GM12891 (cell line): ENCODE results near the gene XAB2.

Experiments used
- DNase-seq: peaks from one replicate; pipeline ENCODE4 v3.0.0; 2011; ENCODE audit warnings: low spot score; ENCODE audit not compliant: insufficient read length
- FAIRE-seq: peaks from 2 replicates; lab custom pipeline; 2011; peaks lifted over from hg19 to GRCh38; lab: Jason Lieb, UNC
- PAX5 ChIP-seq: IDR thresholded peaks from 2 replicates; pipeline ENCODE4 v1.6.1; 2011; ENCODE audit warnings: low read length, moderate library complexity, mild to moderate bottlenecking; ENCODE audit not compliant: insufficient read depth, severe bottlenecking
- POLR2A ChIP-seq: IDR thresholded peaks from 2 replicates; pipeline ENCODE4 v1.6.1; 2011; ENCODE audit warnings: low read depth, low read length, control low read depth
- POLR2AphosphoS5 ChIP-seq: IDR thresholded peaks from 2 replicates; pipeline ENCODE4 v1.6.1; 2011; ENCODE audit warnings: low read depth, low read length, control low read depth
- POU2F2 ChIP-seq: IDR thresholded peaks from 2 replicates; pipeline ENCODE4 v1.6.1; 2011; ENCODE audit warnings: low read depth, mild to moderate bottlenecking, control low read depth, low read length, moderate library complexity
- SPI1 ChIP-seq: IDR thresholded peaks from 2 replicates; pipeline ENCODE4 v1.6.1; 2011; ENCODE audit warnings: low read depth, low read length, control low read depth
- TAF1 ChIP-seq: IDR thresholded peaks from 2 replicates; pipeline ENCODE4 v1.6.1; 2011; ENCODE audit warnings: low read depth, low read length, control low read depth

XAB2 gene

DNA sequence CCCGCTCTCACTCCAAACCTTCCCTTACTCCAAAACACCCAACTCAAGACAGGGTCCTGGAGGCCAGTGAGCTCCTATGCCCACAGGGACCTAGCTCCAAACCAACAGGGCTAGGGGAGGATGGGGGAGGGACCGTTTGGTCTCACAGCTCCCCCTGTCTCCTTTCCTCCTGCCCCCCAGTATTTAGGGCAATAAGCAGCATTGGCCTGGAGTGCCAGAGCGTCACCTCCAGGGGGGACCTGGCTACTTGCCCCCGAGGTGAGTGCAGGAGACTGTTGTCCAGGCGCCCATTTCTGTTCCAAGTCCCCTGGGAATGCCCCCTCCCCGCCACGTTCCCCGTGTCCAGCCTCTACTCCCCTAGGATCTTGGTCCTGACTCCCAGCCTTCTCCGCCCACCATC, 40.3 kb upstream of the XAB2 start:
- DNase-seq = no peak
- no peak for FAIRE-seq
- TF ChIP-seq POLR2A = no peak
- TF ChIP-seq TAF1 = no peak

DNA sequence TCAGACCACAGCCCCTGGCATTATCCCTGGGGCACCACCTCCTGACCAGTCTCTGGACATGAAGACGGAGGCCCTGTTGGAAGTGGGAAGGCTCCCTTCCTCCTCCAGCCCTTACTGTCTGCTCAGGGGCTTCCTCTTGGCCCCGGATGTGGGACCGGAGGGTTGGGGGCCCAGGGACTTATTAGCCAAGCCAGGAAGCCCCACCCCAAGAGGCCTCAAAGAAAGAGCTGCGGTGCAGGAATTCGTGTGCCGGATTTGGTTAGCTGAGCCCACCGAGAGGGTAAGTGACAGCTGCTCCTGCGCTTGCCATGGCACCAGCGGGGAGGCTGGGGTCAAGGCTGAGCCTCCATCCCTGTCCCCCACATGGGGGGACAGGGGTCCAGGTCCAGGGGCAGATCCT, 39.5 kb upstream of the XAB2 start, which contains the start of gene RETN:
Gene RETN, plus strand, starts transcription at position 208 of the 400 bp plus-strand sequence. CDS start 278 bp downstream, outside the sequence.
- FAIRE-seq = no peak
- no peak for DNase-seq

DNA sequence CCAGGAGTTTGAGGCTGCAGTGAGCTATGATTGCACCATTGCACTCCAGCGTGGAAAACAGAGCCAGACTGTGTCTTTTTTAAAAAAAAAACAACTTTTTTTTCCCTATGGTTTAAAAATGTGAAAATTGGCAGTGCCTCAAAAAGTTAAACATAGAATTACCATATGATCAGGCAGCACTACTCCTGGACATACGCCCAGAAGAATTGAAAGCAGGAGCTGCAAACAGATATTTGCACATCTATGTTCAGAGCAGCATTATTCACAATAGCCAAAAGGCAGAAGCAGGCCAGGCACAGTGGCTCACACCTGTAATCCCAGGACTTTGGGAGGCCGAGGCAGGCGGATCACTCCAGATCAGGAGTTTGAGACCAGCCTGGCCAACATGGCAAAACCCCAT, 35.7 kb upstream of the XAB2 start:
- FAIRE-seq (no peak), DNase-seq (no peak)
- TF ChIP-seq TAF1 = no peak
- TF ChIP-seq POLR2A = no peak
- TF ChIP-seq PAX5 = no peak
- TF ChIP-seq POU2F2 = no peak
- no peak for TF ChIP-seq POLR2AphosphoS5
- TF ChIP-seq SPI1 = no peak

More for the DNA sequence above, 39.5 kb upstream of the XAB2 start, which contains the start of gene RETN:
- TF ChIP-seq SPI1 = no peak
- no peak for TF ChIP-seq POU2F2
- no peak for TF ChIP-seq POLR2AphosphoS5
- no peak for TF ChIP-seq PAX5
- no peak for TF ChIP-seq TAF1
- TF ChIP-seq POLR2A = no peak

DNA sequence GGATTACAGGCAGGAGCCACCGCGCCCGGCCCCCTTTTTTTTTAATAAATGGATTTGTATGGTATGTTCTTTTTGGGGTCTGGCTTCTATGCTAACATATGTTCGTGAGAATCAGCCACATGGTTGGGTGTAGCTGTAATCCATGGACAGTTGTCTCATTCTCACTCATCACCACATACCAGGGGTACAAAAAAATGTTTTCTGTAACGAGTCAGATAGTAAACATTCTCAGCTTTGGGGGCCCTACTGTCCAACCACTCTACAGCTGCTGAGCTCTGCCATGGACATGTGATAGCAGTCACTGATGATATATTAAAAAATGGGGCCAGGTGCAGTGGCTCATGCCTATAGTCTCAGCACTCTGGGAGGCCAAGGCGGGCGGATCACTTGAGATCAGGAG, 34.4 kb upstream of the XAB2 start:
- FAIRE-seq = no peak
- TF ChIP-seq SPI1 (no peak), PAX5 (no peak), POLR2AphosphoS5 (no peak), TAF1 (no peak), POLR2A (no peak), POU2F2 (no peak)
- DNase-seq = no peak

DNA sequence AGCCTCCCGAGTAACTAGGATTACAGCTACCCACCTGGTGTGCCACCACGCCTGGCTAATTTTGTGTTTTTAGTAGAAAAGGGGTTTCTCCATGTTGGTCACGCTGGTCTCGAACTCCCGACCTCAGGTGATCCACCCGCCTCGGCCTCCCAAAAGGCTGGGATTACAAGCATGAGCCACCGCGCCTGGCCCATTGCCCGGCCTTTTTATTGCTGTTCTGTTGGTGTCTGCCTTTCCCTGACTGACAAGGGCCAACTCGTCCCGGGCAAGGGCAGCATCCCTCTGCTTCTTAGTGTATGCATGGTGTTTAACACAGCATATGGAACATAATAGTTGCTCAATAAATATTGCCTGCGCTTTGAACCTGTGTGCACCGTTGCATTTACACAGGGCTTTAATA, 33.3 kb upstream of the XAB2 start:
- TF ChIP-seq TAF1 = no peak
- TF ChIP-seq POU2F2 = no peak
- TF ChIP-seq PAX5 = no peak
- no peak for TF ChIP-seq POLR2A
- TF ChIP-seq SPI1 = no peak
- TF ChIP-seq POLR2AphosphoS5 = no peak
- DNase-seq (no peak), FAIRE-seq (no peak)

DNA sequence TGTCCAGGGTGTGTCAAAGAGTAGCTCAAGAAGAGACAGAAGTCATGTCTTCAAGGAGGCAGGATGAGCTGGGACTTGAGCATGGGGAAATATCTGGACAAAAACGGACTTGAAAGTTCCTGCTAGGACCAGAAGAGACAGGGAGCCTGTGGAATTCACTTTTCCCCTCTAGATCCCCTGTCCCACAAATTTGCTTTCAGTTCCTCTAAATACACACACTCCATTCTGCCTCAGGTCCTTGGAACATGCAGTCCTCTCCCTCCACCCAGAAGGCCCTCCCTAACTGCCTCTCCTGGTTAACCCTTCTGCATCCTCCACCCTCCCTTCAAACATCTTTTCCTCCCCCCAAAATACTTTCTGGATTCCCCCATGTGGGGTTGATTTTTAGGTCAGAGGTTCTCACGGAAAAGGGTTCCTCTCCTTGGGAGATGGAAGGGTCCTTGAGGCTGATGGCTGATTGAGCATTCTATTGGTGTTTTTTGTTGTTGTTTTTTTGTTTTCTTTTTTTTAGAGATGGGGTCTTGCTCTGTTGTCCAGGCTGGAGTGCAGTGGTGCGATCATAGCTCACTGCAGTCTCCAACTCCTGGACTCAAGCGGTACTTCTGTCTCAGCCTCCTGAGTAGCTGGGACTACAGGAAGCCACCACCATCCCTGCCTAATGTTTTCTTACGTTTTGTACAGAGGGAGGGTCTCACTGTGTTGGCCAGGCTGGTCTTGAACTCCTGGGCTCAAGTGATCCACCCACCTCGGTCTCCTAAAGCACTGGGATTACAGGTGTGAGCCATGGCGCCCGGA, 32.6 kb upstream of the XAB2 start:
- DNase-seq (no peak), FAIRE-seq (no peak)
- no peak for TF ChIP-seq PAX5
- TF ChIP-seq SPI1 = peak; percentile 56

DNA sequence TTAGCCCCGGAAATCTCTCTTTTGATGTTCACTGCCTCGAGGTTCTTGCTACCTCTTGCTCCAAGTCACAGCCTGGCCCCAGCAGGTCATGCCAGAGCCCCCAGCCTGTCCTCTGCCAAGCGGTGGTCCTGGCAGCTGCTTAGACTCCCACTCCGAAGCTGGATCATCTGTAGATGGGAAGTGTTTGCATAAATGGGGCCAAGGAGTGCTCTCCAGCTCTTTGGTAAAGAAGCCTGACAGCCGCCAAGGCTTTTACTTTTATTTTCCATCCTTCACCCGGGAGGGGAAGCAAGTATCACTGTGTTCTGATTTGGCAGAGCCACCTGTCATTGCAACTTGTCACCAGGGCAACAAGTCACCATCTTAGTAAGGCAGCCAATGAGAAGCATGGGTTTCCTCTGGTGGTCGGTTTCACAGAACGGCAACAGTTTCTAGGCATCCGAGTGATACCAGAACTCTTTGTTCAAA, 28.9 kb upstream of the XAB2 start:
- peak; percentile 90 for FAIRE-seq
- peak; percentile 92 for DNase-seq
- no peak for TF ChIP-seq POLR2A
- no peak for TF ChIP-seq TAF1
- TF ChIP-seq POLR2AphosphoS5 = no peak
- TF ChIP-seq PAX5 = no peak
- TF ChIP-seq POU2F2 = no peak
- no peak for TF ChIP-seq SPI1

DNA sequence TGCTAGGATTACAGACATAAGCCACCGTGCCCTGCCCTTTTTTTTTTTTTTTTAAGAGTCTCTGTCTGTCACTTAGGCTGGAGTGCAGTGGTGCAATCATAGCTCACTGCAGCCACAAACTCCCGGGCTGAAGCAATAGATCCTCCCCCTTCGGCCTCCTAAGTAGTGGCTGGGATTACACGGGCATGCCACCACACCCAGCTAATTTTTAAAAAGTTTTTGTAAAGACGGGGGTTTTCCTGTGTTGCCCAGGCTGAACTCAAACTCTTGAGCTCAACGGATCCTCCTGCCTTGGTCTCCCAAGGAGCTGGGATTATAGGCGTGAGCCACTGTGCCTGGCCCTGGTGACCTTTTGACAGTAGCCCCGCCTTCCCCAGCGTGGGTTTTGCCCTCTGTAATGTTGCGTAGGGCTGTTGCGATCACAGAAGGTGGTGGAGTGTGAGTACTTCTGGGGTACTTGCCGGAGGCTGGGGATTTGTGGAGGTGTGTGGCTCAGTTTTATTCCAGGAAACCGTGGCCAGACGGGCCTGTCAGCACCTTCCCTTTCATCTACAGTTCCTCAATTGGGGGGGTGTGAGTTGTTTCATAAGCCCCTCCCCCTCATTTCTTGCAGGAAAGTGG, 27.9 kb upstream of the XAB2 start:
- DNase-seq = no peak
- TF ChIP-seq TAF1 (no peak), POU2F2 (no peak), POLR2AphosphoS5 (no peak), PAX5 (no peak), SPI1 (peak; percentile 45; the same call in 1 of the 2 replicates)
- FAIRE-seq = no peak

DNA sequence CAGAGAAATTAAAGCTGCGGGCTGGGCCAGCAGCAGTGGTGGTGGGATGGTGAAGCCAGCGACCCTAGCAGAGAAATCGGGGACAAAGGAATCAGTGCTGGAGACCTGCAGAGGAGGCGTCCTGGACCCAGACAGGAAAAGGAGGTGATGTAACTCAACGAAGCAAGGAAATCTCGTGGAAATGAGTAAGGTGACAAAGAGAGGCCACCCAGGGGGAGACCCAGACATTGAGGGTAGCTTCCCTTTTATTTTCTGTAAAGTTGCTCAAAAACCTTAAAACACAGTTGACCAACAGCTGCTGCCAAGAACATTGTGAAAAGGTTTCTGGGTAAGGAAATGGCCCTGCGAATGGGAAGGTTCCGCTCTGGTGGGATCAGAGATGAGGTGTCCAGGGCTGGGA, 26.2 kb upstream of the XAB2 start:
- no peak for TF ChIP-seq TAF1
- no peak for TF ChIP-seq PAX5
- TF ChIP-seq POLR2AphosphoS5 = no peak
- no peak for TF ChIP-seq POLR2A
- TF ChIP-seq POU2F2 = no peak
- TF ChIP-seq SPI1 = no peak
- FAIRE-seq (no peak), DNase-seq (no peak)

DNA sequence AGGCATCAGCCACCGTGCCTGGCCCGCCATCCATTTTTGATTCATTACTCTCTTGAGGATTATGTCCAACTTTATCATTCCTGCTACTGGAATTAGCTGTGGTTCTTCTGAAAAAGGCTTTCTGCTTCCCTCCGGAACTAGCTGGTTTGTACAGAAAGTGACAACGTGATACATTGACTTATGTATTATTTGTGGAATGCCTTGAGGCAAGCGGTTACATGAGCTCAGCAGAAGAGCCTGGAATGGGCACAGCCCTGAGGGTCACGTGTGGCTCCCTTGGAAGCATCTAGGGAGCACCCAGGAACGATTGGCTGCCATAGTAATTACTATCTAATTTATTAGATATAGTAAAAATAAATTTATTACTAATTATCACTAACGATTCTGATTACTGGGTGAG, 25.1 kb upstream of the XAB2 start:
- FAIRE-seq (no peak), DNase-seq (no peak)
- no peak for TF ChIP-seq SPI1
- TF ChIP-seq PAX5 = no peak
- no peak for TF ChIP-seq POU2F2
- no peak for TF ChIP-seq POLR2AphosphoS5
- TF ChIP-seq TAF1 = no peak
- TF ChIP-seq POLR2A = no peak
